Stimulated activated CD8-positive, alpha-beta memory T cell treated with anti-CD3 and anti-CD28 coated beads, Interleukin-4, amount 100 ng/mL, for 48 hours (primary cell): ENCODE data around the gene FOXK1.

ENCODE experiments used
- DNase-seq: peaks from one replicate; pipeline ENCODE4 v3.0.0-alpha.2; 2020

FOXK1 gene

DNA sequence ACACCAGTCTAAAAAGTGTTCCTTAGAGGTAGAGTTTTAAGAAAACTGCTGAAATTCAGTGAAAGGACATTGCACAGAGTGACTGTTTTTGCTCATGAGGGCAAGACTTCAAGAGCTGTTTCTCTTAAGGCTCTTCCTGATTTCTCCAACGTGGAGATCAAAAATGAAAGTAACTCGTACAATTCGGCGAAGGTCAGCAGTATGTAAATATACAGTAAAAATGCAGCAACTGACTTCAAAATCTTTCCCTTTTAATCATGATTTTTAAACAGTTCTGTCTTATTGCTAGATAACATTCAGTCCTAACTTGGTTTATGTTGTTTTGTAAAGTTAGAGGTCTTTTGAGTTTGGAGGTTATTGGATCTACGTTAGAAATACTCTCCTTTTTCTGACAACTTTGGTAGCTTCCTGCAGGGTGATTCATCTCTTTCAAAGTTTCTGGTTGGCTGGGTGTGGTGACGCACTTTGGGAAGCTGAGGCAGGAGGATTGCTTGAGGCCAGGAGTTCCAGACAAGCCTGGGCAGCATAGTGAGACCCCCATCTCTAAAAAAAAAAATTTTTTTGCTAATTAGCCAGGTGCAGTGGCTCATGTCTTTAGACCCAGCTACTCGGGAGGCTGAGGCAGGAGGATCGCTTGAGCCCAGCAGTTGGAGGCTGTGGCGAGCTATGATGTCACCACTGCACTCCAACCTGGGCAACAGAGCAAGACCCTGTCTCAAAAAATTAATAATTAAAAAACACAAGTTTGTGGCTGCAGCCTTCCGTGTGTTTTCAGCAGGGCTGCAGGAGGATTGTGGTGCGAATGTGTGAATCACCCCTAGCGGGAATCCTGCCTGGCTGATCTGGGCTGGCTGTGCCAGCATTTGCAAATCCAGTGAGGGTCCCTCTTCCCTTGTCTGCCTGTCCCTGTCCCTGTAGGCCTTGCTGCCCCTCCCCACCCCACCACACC lies 64.2 kb downstream of the FOXK1 start:
- peak; percentile 41 for DNase-seq

DNA sequence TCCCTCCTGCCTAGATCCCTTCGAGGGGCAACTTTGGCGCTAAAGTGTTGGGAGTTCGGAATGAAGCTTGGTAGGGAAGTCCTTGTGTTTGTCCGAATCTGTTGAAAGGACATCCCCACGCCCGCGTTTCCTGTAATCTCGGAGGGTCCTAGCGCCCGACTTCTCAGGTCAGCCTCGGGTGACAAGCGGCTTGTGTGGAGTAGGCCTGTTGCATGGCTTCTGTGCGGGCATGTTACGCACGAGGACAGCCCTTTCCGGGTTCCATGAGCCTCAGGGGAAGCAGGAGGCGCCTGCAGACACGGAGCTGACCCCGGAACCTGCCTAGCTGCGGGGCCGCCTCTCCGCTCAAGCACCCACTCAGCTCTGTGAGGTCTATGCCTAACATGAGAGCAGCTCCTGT lies 64.9 kb downstream of the FOXK1 start:
- DNase-seq, result no peak

- DNase-seq, result no peak
Measured at GRCh38 chr7:4747746-4748145, 65.7 kb downstream of the FOXK1 start.

DNA sequence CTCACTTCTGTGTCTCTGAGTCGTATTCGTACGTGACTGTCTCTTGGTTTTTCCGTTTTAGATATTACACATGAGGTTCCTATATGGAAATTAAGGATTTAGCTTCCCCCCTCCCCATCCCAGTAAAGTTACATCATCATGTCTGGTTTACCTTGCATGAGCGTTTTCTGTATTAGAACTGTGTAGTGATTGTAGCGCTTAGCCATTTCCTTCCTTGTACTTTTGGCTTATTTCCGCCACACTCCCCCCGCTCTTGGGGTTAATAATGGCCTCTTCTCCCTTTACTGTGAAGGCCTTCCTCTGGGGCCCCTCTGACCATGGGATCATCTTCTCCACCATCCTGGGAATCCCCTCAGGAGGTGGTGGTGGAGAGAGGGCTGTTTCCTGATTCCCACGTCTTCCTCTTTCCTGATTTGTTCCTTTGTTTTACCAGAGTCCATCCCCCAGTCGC lies 66.2 kb downstream of the FOXK1 start:
- no peak for DNase-seq

GRCh38 chr7:4749363-4749762 lies 67.3 kb downstream of the FOXK1 start:
- no peak for DNase-seq

DNA sequence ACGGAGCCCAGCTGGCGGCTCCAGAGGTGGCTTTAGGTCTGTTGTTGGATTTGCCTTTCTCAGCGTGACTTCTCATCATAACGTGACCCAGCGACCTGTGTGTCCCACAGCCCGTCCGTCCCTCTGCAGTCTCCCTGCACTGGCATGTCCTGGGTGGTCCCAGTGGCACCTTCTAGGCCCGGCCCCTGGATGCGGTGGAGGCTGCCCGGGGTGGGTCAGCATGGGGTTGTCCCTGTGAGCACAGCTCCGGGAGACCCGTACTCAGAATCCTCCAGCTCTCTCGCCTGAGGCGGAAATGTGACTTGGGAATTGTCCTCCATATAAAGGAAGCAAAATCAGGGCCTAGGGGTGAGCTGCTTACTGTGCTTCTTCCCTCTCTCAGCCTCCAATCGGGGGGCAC lies 67.7 kb downstream of the FOXK1 start:
- no peak for DNase-seq

DNA sequence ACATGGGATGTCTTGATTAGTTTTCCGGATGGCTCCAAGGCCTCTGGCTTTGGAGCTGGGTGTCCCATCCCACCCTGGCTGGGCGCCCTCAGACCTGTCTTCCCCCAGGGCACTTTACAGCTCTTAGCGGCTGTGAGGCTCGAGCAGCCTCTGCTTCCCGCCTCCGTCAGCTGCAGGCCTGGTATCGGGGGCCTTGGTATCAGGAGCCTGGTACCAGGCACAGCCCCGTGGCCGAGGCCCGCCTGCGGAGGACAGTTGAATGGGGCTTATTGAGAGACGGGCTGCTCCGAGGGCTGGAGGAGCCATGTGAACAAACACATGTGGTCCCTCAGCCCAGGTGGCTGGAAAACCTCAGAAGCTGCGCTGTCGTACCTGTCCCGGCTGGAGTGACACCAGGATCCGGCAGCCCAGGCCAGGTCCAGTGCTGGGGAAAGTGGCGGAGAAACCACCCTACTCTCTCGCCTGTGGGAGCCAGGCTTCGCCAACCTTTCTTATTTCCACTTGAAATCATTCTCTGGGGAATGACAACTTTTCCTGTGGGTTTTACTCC lies 69.4 kb downstream of the FOXK1 start:
- DNase-seq, result no peak

GRCh38 chr7:4753598-4754432 lies 71.7 kb downstream of the FOXK1 start:
- peak; percentile 94 for DNase-seq

DNA sequence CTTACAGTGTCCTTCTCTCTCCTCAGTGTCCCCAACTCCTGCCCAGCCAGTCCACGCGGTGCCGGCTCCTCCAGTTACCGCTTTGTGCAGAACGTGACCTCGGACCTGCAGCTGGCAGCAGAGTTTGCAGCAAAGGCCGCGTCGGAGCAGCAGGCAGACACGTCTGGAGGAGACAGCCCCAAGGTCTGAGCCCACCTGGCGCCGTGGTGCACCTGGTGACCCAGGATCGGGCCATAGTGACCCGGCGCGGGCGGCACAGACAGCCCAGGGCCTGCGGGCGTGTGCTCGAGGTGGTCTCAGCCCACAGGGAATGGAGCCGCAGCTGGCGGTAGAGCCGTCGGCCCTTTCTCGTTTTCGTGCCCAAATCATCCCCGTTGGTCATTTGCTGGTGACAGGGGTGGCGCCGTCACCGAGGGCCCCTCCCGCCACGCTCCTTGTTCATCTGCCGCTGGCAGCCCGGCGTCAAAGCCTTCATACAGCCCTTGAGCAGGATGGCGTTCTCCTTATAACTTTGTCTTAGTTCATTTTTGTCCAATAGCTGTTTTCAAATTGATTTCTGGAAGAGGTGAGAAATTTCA lies 72.4 kb downstream of the FOXK1 start:
- no peak for DNase-seq

DNA sequence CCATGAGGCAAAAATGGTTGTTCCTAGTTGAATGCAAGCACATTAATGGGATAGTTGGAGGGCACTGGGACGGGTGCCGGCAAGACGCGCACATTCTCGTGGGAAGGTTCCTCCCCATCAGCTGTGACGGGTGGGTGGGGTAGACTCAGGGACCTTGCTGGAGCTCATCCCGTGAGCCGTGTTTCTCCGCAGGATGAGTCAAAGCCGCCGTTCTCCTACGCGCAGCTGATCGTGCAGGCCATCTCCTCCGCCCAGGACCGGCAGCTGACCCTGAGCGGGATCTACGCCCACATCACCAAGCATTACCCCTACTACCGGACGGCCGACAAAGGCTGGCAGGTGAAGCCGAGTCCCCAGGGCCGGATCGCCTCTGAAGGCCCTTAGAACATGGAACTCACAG lies 73.0 kb downstream of the FOXK1 start:
- no peak for DNase-seq

GRCh38 chr7:4758111-4758510 lies 76.0 kb downstream of the FOXK1 start:
- no peak for DNase-seq

GRCh38 chr7:4758791-4759190 lies 76.7 kb downstream of the FOXK1 start:
- DNase-seq, result no peak

- DNase-seq, result no peak
Measured at GRCh38 chr7:4759211-4759610, 77.1 kb downstream of the FOXK1 start.

GRCh38 chr7:4760952-4761351 lies 78.9 kb downstream of the FOXK1 start:
- no peak for DNase-seq

GRCh38 chr7:4762121-4763055 lies 80.3 kb downstream of the FOXK1 start:
- DNase-seq, result no peak

DNA sequence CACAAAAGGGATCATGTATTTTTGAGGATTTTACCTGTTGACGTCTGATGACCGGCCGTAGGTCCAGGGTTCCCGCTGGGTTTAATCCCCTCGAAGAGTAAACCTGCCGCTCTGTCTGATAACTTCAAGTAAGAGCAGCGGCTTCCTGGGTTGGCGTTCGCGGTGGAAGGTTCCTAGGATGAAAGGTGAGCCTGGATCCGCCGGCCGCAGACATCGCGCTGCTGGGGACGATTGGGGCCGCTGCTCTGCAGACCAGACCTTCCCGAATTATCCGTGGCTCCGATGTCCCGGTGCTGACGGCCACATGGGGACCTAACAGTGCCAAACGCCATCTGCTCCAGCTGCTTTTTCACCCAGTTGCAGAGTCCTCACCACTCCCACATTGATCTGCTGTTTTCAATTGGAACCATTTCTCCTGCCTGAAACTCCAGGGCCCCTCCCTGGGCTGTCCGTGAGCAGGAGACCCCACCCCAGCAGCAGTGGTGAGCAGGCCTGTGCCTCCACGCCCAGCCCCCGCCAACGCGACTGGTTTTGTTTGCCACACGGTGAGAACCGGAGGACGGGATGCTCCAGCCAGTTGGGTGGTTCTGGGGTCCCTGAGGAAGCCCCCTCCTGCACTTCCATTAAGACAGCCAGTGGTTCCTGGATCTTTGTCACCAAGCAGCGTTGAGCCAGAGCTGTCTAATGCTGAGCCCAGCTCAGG lies 81.1 kb downstream of the FOXK1 start:
- DNase-seq, result no peak

DNA sequence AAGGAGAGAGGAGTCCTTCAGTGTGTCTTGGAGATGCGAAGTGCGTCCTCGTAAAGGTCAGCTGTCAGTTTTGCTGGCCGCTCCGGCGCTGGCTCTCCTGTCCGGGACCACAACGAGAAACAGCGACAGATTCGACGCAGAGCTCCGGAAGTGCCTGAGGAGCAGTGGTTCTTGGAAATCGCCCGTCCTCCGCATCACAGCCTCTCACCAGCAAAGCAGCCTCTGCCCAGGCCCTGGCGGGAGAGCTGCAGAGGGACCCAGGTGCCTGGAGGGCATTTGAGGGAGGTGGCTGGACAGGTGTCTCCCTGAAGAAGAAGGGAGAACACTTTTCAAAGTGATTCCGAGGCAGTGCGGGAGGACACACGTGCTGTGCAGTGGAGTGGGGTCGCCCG lies 81.7 kb downstream of the FOXK1 start:
- DNase-seq, result no peak

DNA sequence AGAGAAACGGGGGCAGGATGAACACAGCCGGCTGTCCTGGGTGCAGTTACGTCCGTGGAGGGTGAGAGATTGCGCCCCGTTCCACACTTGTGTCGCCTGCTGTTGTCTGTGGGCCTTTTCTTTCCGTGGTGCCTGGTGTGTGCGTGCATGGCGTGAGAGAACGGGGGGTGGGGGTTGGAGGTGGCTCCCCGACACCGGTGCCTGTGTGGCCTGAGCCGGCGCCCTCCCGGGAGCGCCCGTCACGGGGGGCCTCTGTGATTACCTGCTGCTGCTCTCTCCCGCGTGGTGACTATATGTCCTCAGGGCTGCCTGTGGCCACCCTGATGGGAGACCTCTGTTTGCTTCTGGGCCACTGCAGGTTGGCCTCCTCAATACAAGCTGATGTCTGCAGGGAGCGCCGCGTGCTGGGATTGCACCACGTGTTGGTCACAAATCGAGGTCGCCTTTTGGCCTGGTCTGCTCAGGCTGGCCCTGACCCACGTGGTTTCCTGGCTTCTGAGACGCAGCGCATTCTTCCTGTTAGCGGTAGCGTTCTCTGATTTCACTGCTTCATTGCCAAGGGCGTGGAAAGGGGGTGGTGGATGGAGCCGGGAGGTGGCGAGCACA lies 82.4 kb downstream of the FOXK1 start:
- DNase-seq, result no peak

DNA sequence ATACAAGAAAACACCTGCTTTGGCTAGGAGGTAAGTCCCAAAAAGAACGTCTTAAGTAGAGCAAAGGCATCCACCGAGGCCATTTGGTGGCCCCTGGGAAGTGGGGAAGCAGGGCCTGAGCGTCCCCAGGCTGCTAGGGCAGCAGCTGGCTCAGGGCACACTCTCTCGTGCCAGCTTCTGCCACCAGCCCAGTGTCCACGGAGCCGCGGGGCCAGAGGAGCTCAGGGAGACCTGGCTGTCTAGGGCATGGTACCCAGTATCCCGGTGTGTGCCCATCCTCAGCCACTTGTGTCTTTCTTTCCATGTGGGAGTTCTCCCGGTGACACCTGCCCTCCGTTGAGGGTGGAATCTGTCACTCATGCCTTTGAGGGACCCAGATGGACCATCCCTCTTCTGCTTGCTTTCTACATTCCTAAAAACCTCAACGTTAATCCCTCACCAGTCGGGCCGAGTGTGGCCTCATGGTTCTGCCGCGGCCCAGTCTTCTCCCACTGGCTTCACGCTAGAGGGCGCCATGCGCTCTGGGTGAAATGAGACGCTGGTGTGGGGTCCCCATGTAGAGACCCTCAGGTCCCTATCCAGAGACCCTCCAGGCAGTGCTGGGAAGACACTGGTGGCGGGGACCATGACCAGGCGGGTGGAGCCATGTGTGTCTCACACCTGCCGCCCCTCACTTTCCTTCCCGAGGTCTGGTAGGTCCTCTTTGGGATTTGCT lies 83.8 kb downstream of the FOXK1 start:
- DNase-seq, result no peak
